GM18861 (cell line): Measurements from ENCODE around the gene GCC2.
"Not testable (repeated sequence)": the region's sequence is repeated elsewhere in the genome, so short reads cannot be mapped to it uniquely, and the experiment has no call there.

Experiments
- ATAC-seq: cut with Tn5 transposase; IDR thresholded peaks from one replicate; pipeline ENCODE4 v1.9.1; 2021; ENCODE audit not compliant: unreplicated experiment

GCC2 gene

GRCh38 chr2:108448678-108449409 lies at the start of gene GCC2:
GCC2 (plus strand) TSS chr2:108449206; CDS start chr2:108449275, 69 bp downstream.
- peak; percentile 99 for ATAC-seq

- ATAC-seq: no peak
Observed at GRCh38 chr2:108399479-108399878, 49.5 kb upstream of the GCC2 start.

- ATAC-seq: no peak
Observed at GRCh38 chr2:108401800-108402199, 47.2 kb upstream of the GCC2 start.

GRCh38 chr2:108403494-108403893 lies 45.5 kb upstream of the GCC2 start:
- ATAC-seq: no peak

GRCh38 chr2:108404784-108405397 lies 44.1 kb upstream of the GCC2 start:
- ATAC-seq: no peak

- ATAC-seq: peak; percentile 59
Observed at GRCh38 chr2:108407864-108408729, 40.9 kb upstream of the GCC2 start.

- no peak for ATAC-seq
Observed at GRCh38 chr2:108409768-108410167, 39.2 kb upstream of the GCC2 start.

- ATAC-seq: no peak
Observed at GRCh38 chr2:108412995-108413710, 35.9 kb upstream of the GCC2 start.

- no peak for ATAC-seq
Observed at GRCh38 chr2:108413711-108414095, 35.3 kb upstream of the GCC2 start.

- no peak for ATAC-seq
Observed at GRCh38 chr2:108414256-108414876, 34.6 kb upstream of the GCC2 start.

GRCh38 chr2:108414945-108415344 lies 34.1 kb upstream of the GCC2 start:
- ATAC-seq: no peak

- ATAC-seq: no peak
Observed at GRCh38 chr2:108417254-108417653, 31.8 kb upstream of the GCC2 start.

- ATAC-seq: no peak
Observed at GRCh38 chr2:108418416-108418815, 30.6 kb upstream of the GCC2 start.

GRCh38 chr2:108423067-108423466 lies 25.9 kb upstream of the GCC2 start:
- no peak for ATAC-seq

GRCh38 chr2:108423502-108424251 lies 25.3 kb upstream of the GCC2 start:
- ATAC-seq: no peak

- ATAC-seq: no peak
Observed at GRCh38 chr2:108428286-108429009, 20.6 kb upstream of the GCC2 start.

- ATAC-seq: not testable (repeated sequence)
Observed at GRCh38 chr2:108435578-108435977, 13.4 kb upstream of the GCC2 start.

- ATAC-seq: no peak
Observed at GRCh38 chr2:108436976-108437375, 12.0 kb upstream of the GCC2 start.

GRCh38 chr2:108441712-108442111 lies 7.3 kb upstream of the GCC2 start:
- no peak for ATAC-seq
